ENCODE data around the gene XXYLT1.
"Not testable (repeated sequence)": the region's sequence is repeated elsewhere in the genome, so short reads cannot be mapped to it uniquely, and the experiment has no call there.

Gene XXYLT1

DNA sequence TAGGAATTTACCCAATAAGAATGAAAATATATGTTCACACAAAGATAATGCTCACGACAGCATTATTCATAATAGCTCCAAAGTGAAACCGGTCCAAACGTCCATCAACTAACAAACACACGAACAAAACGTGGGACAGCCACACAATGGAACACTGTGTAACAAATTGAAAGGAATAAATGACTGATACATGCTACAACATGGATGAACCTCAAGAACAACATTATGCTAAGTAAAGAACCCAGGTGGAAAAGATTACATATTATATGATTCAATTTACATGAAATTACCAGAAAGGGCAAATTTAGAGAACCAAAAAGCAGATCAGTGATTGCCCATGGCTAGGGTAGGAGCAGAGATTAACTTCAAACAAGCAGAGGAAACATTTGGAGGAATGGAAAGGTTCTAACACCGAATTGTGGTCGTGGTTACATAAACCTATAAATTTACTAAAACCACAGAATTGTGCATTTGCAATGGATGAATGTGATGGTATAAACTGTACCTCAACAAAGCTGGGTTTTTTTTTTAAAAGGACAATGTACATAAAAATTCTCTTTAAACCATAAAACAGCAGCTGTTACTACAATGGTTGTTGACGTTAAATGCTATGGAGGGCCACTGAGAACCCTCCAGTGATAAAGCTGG lies 76.3 kb downstream of the XXYLT1 start:
- H3K9ac ChIP-seq (ENCODE audit: low read depth, low read length): no peak overlapping the region
- no peaks in the 10 kb centered on the region for H3K27me3 ChIP-seq (ENCODE audit: control insufficient read depth, insufficient read depth, low read length)
- H3K4me3 ChIP-seq (ENCODE audit: low read depth, low read length): no peak overlapping the region
- H3K36me3 ChIP-seq (ENCODE audit: control insufficient read depth, insufficient read depth, low read length): no peaks in the 10 kb centered on the region
- H3K9me3 ChIP-seq (ENCODE audit: control insufficient read depth, insufficient read depth, low read length): peaks cover 4% of the 10 kb centered on the region
- peaks cover 10% of the 10 kb centered on the region for H3K4me1 ChIP-seq (ENCODE audit: control insufficient read depth, insufficient read depth, low read length)

DNA sequence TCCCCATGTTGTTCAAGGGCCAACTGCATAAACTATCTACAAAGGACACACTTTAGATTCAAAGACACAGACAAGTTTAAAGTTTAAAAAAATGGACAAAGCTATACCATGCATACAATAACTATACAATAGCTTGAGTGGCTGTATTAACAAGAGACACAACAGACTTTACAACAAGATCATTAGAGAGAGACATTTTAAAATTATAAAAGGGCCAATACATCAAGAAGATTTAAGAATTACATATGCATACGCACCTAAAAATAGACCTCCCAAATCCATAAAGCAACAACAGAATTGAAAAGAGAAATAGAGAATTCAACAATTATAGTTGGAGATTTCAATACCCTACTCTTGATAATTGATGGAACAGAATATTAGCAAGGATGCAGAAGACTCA lies 79.4 kb downstream of the XXYLT1 start:
- H3K9me3 ChIP-seq (ENCODE audit: control insufficient read depth, insufficient read depth, low read length): peaks cover 4% of the 10 kb centered on the region
- no peaks in the 10 kb centered on the region for H3K27me3 ChIP-seq (ENCODE audit: control insufficient read depth, insufficient read depth, low read length)
- H3K4me1 ChIP-seq (ENCODE audit: control insufficient read depth, insufficient read depth, low read length): peaks cover 21% of the 10 kb centered on the region
- no peaks in the 10 kb centered on the region for H3K36me3 ChIP-seq (ENCODE audit: control insufficient read depth, insufficient read depth, low read length)
- H3K4me3 ChIP-seq (ENCODE audit: low read depth, low read length): no peak overlapping the region
- H3K9ac ChIP-seq (ENCODE audit: low read depth, low read length): no peak overlapping the region

- no peak overlapping the region for H3K4me3 ChIP-seq (ENCODE audit: low read depth, low read length)
- peaks cover 4% of the 10 kb centered on the region for H3K9me3 ChIP-seq (ENCODE audit: control insufficient read depth, insufficient read depth, low read length)
- H3K9ac ChIP-seq (ENCODE audit: low read depth, low read length): no peak overlapping the region
- H3K27me3 ChIP-seq (ENCODE audit: control insufficient read depth, insufficient read depth, low read length): no peaks in the 10 kb centered on the region
- peaks cover 17% of the 10 kb centered on the region for H3K4me1 ChIP-seq (ENCODE audit: control insufficient read depth, insufficient read depth, low read length)
- no peaks in the 10 kb centered on the region for H3K36me3 ChIP-seq (ENCODE audit: control insufficient read depth, insufficient read depth, low read length)
Observed at GRCh38 chr3:195189821-195190220, 81.1 kb downstream of the XXYLT1 start.

DNA sequence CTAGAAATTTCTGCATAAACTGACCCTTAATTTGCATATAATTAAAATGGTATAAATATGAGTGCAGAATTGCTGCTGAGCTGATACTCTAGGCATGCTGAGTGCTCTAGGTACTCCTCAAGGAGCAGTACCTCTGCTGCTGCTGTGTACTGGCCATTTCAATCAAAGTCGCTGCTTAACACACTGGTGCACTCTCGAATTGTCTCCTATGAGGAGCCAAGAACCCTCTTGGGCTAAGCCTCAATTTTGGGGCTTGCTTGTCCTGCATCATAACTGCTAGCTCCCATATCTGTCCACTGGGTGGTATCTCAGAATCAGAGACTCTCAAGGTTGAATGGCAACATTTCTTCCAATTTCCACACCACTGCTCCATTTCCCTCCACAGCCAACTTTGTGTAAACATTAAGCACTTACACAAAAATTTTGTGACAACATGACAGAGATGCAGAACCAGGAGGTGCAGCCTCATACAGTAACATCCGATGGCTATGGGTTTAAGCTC lies 82.5 kb downstream of the XXYLT1 start:
- Histone ChIP-seq H3K9ac (ENCODE audit: low read depth, low read length) (no peak overlapping the region), H3K36me3 (ENCODE audit: control insufficient read depth, insufficient read depth, low read length) (no peaks in the 10 kb centered on the region), H3K27me3 (ENCODE audit: control insufficient read depth, insufficient read depth, low read length) (no peaks in the 10 kb centered on the region), H3K9me3 (ENCODE audit: control insufficient read depth, insufficient read depth, low read length) (peaks cover 4% of the 10 kb centered on the region), H3K4me3 (ENCODE audit: low read depth, low read length) (no peak overlapping the region), H3K4me1 (ENCODE audit: control insufficient read depth, insufficient read depth, low read length) (peaks cover 14% of the 10 kb centered on the region)

DNA sequence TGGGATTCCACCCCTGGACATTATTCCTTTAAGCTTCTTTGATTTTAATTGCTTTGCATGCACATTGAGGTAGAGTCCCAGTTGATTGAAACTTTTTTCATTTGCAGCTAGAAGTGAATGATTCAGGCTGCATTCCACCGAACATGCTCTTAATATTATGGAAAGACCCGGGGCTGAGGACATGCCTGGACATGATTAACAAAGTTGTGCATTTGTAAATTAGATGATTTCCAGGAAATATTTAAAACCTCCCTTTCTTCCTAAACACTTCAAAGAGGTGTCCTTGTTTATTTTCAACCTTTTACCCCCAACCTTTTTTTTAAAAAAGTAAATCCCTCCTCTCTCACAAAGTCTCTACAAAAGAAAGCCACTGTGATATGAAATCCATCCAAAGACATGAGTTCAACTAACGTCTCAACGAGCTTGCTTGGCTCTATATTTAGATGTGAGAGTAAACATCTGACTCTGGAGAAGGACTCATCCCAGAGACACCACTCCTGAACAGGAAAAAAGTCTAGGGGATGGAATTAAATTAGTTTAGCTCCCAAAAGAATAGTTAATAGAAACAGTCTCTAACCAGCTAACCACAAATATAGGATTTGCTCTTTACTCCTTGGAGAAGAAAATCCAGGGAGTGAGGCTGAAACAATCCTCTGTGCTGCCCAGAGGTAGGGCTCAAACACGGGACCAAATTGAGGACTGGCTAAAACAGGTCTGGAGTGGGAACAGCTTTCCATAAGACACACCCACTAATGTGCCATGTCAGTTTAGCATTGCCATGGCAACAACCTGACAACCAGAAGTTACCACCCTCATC lies 83.1 kb downstream of the XXYLT1 start:
- H3K9me3 ChIP-seq (ENCODE audit: control insufficient read depth, insufficient read depth, low read length): peaks cover 4% of the 10 kb centered on the region
- peaks cover 21% of the 10 kb centered on the region for H3K4me1 ChIP-seq (ENCODE audit: control insufficient read depth, insufficient read depth, low read length)
- no peaks in the 10 kb centered on the region for H3K36me3 ChIP-seq (ENCODE audit: control insufficient read depth, insufficient read depth, low read length)
- no peak overlapping the region for H3K9ac ChIP-seq (ENCODE audit: low read depth, low read length)
- no peaks in the 10 kb centered on the region for H3K27me3 ChIP-seq (ENCODE audit: control insufficient read depth, insufficient read depth, low read length)
- no peak overlapping the region for H3K4me3 ChIP-seq (ENCODE audit: low read depth, low read length)

- not testable (repeated sequence) for H3K9ac ChIP-seq (ENCODE audit: low read depth, low read length); H3K4me3 ChIP-seq (ENCODE audit: low read depth, low read length); H3K27me3 ChIP-seq (ENCODE audit: control insufficient read depth, insufficient read depth, low read length); H3K36me3 ChIP-seq (ENCODE audit: control insufficient read depth, insufficient read depth, low read length); H3K9me3 ChIP-seq (ENCODE audit: control insufficient read depth, insufficient read depth, low read length)
- H3K4me1 ChIP-seq (ENCODE audit: control insufficient read depth, insufficient read depth, low read length): peaks cover 26% of the 10 kb centered on the region
Observed at GRCh38 chr3:195186710-195187047, 84.3 kb downstream of the XXYLT1 start.

- H3K4me1 ChIP-seq (ENCODE audit: control insufficient read depth, insufficient read depth, low read length): peaks cover 26% of the 10 kb centered on the region
- no peaks in the 10 kb centered on the region for H3K36me3 ChIP-seq (ENCODE audit: control insufficient read depth, insufficient read depth, low read length)
- H3K4me3 ChIP-seq (ENCODE audit: low read depth, low read length): no peak overlapping the region
- no peak overlapping the region for H3K9ac ChIP-seq (ENCODE audit: low read depth, low read length)
- no peaks in the 10 kb centered on the region for H3K27me3 ChIP-seq (ENCODE audit: control insufficient read depth, insufficient read depth, low read length)
- peaks cover 2% of the 10 kb centered on the region for H3K9me3 ChIP-seq (ENCODE audit: control insufficient read depth, insufficient read depth, low read length)
Observed at GRCh38 chr3:195186041-195186709, 84.8 kb downstream of the XXYLT1 start.

DNA sequence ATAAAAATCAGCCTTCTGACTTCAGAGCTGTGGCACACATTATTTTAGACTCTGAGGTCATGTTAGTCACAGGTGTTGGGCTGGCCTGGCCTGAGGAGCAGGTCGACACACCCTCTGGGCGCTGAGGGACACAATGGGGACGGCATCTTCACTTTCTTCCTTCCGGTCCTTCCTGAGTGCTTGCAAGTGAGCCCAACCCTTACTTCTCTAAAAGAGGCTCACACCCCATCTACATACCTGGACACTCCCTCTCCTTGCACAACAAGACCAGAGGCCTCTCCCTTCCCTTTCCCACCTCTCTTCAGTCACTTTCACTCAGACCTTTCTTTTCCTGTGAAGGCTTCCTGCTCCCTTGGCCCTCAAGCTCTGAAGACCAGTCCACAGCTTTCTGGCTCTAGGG lies 85.4 kb downstream of the XXYLT1 start:
- Histone ChIP-seq H3K9ac (ENCODE audit: low read depth, low read length) (no peak overlapping the region), H3K9me3 (ENCODE audit: control insufficient read depth, insufficient read depth, low read length) (no peaks in the 10 kb centered on the region), H3K4me1 (ENCODE audit: control insufficient read depth, insufficient read depth, low read length) (peaks cover 26% of the 10 kb centered on the region)

GRCh38 chr3:195184716-195185421 lies 86.1 kb downstream of the XXYLT1 start:
- peaks cover 26% of the 10 kb centered on the region for H3K4me1 ChIP-seq (ENCODE audit: control insufficient read depth, insufficient read depth, low read length)
- H3K9ac ChIP-seq (ENCODE audit: low read depth, low read length): no peak overlapping the region
- H3K9me3 ChIP-seq (ENCODE audit: control insufficient read depth, insufficient read depth, low read length): no peaks in the 10 kb centered on the region
- H3K36me3 ChIP-seq (ENCODE audit: control insufficient read depth, insufficient read depth, low read length): no peaks in the 10 kb centered on the region
- no peak overlapping the region for H3K4me3 ChIP-seq (ENCODE audit: low read depth, low read length)
- no peaks in the 10 kb centered on the region for H3K27me3 ChIP-seq (ENCODE audit: control insufficient read depth, insufficient read depth, low read length)

More for the DNA sequence above, 85.4 kb downstream of the XXYLT1 start:
- Histone ChIP-seq H3K36me3 (ENCODE audit: control insufficient read depth, insufficient read depth, low read length) (no peaks in the 10 kb centered on the region), H3K27me3 (ENCODE audit: control insufficient read depth, insufficient read depth, low read length) (no peaks in the 10 kb centered on the region), H3K4me3 (ENCODE audit: low read depth, low read length) (no peak overlapping the region)

DNA sequence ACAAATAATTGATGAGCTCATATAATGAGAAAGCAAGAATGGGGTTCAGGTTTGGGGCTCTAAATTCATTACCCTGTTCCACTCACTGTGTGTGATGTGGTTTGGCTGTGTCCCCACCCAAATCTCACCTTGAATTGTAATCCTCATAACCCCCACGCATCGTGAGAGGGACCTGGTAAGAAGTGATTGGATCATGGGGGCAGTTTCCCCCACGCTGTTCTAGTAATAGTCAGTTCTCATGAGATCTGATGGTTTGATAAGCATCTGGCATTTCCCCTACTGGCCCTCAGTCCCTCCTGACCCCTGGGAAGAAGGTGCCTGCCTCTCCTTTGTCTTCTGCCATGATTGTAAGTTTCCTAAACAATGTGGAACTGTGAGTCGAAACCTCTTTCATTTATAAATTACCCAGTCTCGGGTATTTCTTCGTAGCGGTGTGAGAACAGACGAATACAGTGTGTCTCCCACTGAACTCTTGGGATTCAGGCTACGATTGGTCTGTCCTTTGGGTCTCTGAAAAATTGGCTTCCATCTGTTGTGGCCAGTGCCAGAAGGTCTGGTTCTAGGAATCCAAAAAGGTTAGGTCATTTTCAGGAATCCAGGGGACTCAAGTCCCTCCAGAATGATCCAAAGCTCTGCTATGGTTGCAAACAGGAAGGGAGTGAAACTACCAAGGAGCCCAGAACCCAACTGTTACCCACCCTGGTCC lies 87.7 kb downstream of the XXYLT1 start:
- Histone ChIP-seq H3K27me3 (ENCODE audit: control insufficient read depth, insufficient read depth, low read length) (no peaks in the 10 kb centered on the region), H3K36me3 (ENCODE audit: control insufficient read depth, insufficient read depth, low read length) (no peaks in the 10 kb centered on the region), H3K4me3 (ENCODE audit: low read depth, low read length) (peak overlapping the region; percentile 5), H3K9ac (ENCODE audit: low read depth, low read length) (no peak overlapping the region), H3K4me1 (ENCODE audit: control insufficient read depth, insufficient read depth, low read length) (peaks cover 20% of the 10 kb centered on the region), H3K9me3 (ENCODE audit: control insufficient read depth, insufficient read depth, low read length) (no peaks in the 10 kb centered on the region)

DNA sequence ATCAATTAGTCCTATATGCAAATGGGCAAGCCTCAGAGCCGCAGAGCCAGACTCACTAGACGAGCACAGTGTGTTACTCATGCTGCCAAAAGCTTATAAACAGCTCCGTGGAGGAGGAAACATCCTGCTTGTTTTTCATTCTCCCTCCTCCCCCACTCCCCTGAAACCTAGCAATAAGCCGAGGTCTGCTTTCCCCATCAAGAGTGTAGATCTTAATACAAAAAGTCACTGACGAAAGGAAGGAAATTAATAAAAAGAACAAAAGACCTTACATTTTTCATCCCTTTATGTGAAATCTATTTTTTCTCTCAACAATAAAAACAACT lies 88.5 kb downstream of the XXYLT1 start:
- H3K4me3 ChIP-seq (ENCODE audit: low read depth, low read length): no peak overlapping the region
- H3K9me3 ChIP-seq (ENCODE audit: control insufficient read depth, insufficient read depth, low read length): no peaks in the 10 kb centered on the region
- H3K9ac ChIP-seq (ENCODE audit: low read depth, low read length): no peak overlapping the region
- H3K4me1 ChIP-seq (ENCODE audit: control insufficient read depth, insufficient read depth, low read length): peaks cover 13% of the 10 kb centered on the region
- H3K27me3 ChIP-seq (ENCODE audit: control insufficient read depth, insufficient read depth, low read length): no peaks in the 10 kb centered on the region
- no peaks in the 10 kb centered on the region for H3K36me3 ChIP-seq (ENCODE audit: control insufficient read depth, insufficient read depth, low read length)

All from iPS-15b (cell line).